Measurements from ENCODE around the gene IL1B. TPM values are rescaled to one million over a fixed set of nuclear protein-coding genes. Genes with fewer than 3 reads are reported as not detected.
"Not testable (repeated sequence)": the region's sequence is repeated elsewhere in the genome, so short reads cannot be mapped to it uniquely, and the experiment has no call there.

Gene IL1B
- total and polyA plus RNA-seq, 8 donors: 0.32 to 3.9 (median 1.1) TPM

DNA sequence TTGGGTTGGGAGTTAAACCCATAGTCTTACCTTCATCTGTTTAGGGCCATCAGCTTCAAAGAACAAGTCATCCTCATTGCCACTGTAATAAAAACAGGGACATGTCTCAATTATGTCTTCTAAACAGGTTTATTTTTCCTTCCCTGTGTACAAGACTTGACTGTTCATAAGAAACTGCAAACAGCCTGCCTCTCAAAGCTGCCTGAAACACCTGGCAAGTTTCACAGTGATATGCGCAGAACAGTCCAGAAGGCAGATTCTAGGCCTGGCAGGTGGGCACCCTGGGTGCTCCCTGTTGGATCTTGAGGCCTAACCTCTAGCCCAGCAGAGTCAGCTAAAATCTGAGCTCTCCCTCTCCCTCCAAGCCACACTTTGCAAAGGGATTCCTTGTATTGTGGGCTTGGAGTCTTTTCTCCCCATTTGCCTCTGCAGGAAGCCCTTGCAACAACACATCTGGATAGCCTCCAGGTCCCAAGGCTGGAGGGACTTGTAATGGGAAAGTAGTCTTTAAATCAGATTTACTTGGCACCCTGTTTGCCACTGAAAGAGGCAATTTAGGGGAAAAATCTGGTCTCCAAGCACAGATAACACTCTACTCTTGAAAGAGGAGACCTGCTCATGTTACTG lies 930 bp downstream of the IL1B start:
- peak overlapping the region in 1 of 4 donors; percentile 18 for H3K4me3 ChIP-seq
- DNase-seq (peak in 3 of 6 donors; percentile 21 to 60 (median 29)), ATAC-seq (peak; percentile 66 to 84 (median 82)), FAIRE-seq (no peak)
- H3K4me1 ChIP-seq: peaks cover 11 to 22% (median 16%) of the 10 kb centered on the region in 3 donors
- intact Hi-C loops (cut with DNase I): no loop called here
- H3K36me3 ChIP-seq: no peaks in the 10 kb centered on the region
- H3K9me3 ChIP-seq: no peaks in the 10 kb centered on the region
- 38 to 50% methylated on average over 1 of the region's 1 CpG for WGBS, 2 donors
- H3K27me3 ChIP-seq: no peaks in the 10 kb centered on the region
- peak overlapping the region in 2 of 4 donors; percentile 73 to 76 for H3K27ac ChIP-seq
- TF ChIP-seq, protein P1, sequence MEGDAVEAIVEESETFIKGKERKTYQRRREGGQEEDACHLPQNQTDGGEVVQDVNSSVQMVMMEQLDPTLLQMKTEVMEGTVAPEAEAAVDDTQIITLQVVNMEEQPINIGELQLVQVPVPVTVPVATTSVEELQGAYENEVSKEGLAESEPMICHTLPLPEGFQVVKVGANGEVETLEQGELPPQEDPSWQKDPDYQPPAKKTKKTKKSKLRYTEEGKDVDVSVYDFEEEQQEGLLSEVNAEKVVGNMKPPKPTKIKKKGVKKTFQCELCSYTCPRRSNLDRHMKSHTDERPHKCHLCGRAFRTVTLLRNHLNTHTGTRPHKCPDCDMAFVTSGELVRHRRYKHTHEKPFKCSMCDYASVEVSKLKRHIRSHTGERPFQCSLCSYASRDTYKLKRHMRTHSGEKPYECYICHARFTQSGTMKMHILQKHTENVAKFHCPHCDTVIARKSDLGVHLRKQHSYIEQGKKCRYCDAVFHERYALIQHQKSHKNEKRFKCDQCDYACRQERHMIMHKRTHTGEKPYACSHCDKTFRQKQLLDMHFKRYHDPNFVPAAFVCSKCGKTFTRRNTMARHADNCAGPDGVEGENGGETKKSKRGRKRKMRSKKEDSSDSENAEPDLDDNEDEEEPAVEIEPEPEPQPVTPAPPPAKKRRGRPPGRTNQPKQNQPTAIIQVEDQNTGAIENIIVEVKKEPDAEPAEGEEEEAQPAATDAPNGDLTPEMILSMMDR (IDR thresholded peaks at IDR 0.05): no peak

DNA sequence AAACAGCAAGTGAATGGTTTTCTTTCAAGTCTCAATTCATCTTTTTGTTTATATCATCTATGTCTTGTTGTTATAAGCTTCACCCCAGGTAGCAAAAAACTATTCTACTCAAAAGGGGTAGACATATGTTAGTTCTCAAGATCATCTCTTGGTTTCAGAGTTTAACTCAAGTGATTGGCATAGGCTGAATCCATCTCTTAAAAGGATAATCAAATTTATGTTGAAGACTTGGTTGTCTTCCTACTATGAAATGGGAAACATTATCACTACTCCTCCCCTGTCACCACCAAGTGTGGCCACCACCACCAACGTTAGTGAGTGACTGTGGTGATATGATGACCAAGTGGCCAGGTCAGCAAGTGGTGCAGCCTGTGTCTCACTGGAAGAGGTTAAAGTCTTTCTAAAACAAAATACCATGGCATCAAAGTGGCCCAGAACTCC lies 1.5 kb downstream of the IL1B start:
- no peaks in the 10 kb centered on the region for H3K27me3 ChIP-seq
- H3K4me1 ChIP-seq: peaks cover 11 to 22% (median 16%) of the 10 kb centered on the region in 3 donors
- DNase-seq (no peak), ATAC-seq (no peak), FAIRE-seq (no peak)
- H3K4me3 ChIP-seq: peak overlapping the region in 1 of 4 donors; percentile 18
- TF ChIP-seq, protein P1 (IDR thresholded peaks at IDR 0.05): no peak
- peak overlapping the region in 2 of 4 donors; percentile 73 to 76 for H3K27ac ChIP-seq
- WGBS, 2 donors: 42 to 50% methylated on average over 1 of the region's 1 CpG
- no peaks in the 10 kb centered on the region for H3K9me3 ChIP-seq
- intact Hi-C loops (cut with DNase I): no loop called here
- H3K36me3 ChIP-seq: no peaks in the 10 kb centered on the region

DNA sequence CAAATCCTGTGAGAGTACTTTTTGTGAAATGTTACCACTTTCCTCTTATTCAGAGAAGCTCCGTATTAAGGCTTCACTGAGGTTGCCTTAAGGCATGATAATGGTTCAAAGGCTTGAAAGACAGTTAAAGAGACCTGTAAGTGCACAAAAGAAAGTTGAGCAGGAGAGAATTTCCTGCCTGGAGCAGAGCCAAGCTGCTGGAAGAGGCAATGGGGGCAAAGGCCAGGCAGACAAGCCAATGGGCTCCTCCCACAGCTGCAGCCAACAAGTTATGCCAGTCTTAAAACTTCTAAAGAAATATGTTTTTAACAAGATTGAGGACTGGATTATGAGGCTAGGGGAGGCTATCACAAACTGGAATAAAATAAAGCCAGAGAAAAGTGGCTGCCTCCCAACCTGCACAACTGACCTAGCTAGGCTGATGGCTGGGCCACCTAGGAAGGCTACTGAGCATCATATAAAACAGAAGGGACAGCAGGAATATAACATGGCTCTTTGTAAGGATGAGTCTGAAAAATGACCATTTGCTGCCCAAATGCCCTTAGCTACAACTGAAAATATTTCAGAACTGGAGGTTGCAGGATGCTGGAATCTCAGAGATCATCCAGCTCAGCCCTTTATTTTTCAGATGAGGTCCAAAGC lies 2.1 kb downstream of the IL1B start:
- ATAC-seq (peak; percentile 75 to 83 (median 80)), FAIRE-seq (no peak), DNase-seq (peak; percentile 52 to 81 (median 70))
- intact Hi-C loops (cut with DNase I): no loop called here
- TF ChIP-seq, protein P1 (IDR thresholded peaks at IDR 0.05): no peak
- H3K27ac ChIP-seq: peak overlapping the region in 2 of 4 donors; percentile 73 to 76
- H3K36me3 ChIP-seq: no peaks in the 10 kb centered on the region
- H3K4me1 ChIP-seq: peaks cover 11 to 22% (median 16%) of the 10 kb centered on the region in 3 donors
- no peaks in the 10 kb centered on the region for H3K9me3 ChIP-seq
- 19 to 23% methylated on average over 1 of the region's 1 CpG for WGBS, 2 donors
- H3K27me3 ChIP-seq: no peaks in the 10 kb centered on the region
- peak overlapping the region in 1 of 4 donors; percentile 11 for H3K4me3 ChIP-seq

DNA sequence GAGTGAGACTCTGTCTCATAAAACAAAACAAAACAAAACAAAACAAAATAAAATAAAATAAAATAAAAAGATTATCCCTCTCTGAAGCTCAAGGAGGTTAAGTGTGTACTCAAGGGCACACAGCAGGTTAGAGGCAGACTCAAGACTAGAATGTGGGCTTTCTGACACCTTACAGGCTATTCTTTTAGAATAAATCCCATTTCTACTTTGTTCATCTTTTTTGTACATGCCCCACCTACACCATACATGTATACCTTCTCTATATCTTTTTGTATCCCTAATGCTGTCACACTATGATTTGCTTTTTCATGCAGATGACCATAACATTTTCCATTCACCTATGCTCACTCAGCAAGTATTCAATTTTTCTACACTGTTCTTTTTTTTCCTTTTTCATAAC lies 2.6 kb downstream of the IL1B start:
- no peaks in the 10 kb centered on the region for H3K27me3 ChIP-seq
- FAIRE-seq (no peak), ATAC-seq (peak in 1 of 4 donors; percentile 8), DNase-seq (no peak)
- peak overlapping the region in 2 of 4 donors; percentile 73 to 76 for H3K27ac ChIP-seq
- H3K4me1 ChIP-seq: peaks cover 11 to 22% (median 16%) of the 10 kb centered on the region in 3 donors
- TF ChIP-seq, protein P1 (IDR thresholded peaks at IDR 0.05): no peak
- no peaks in the 10 kb centered on the region for H3K36me3 ChIP-seq
- no peaks in the 10 kb centered on the region for H3K9me3 ChIP-seq
- intact Hi-C loops (cut with DNase I): no loop called here
- peak overlapping the region in 1 of 4 donors; percentile 11 for H3K4me3 ChIP-seq

DNA sequence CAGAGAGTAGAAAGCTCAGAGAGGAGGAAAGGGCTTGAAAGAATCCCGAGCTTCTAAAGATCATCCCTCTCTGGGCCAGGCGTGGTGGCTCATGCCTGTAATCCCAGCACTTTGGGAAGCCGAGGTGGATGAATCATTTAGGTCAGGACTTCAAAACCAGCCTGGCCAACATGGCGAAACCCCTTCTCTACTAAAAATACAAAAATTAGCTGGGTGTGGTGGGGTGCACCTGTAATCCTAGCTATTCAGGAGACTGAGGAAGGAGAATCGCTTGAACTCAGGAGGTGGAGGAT lies 3.0 kb downstream of the IL1B start:
- H3K27me3 ChIP-seq; ATAC-seq; H3K27ac ChIP-seq; DNase-seq; H3K9me3 ChIP-seq; FAIRE-seq; H3K4me3 ChIP-seq; H3K36me3 ChIP-seq; intact Hi-C loops (cut with DNase I): not testable (repeated sequence)
- H3K4me1 ChIP-seq: peaks cover 11 to 22% (median 16%) of the 10 kb centered on the region in 3 donors
- 97 to 100% methylated on average over 5 of the region's 5 CpGs for WGBS, 2 donors
